Nephron progenitor cell (in vitro differentiated cells): ENCODE measurements around the gene MTCL1.
A peak's percentile ranks its signal among the peaks of the same experiment; 100 is the strongest.

Experiments used
- DNase-seq: peaks from one replicate; pipeline ENCODE4 v3.0.0; 2021
- H3K27ac Mint-ChIP-seq: 2 replicates; pipeline ENCODE4 v1.8.0; 2021; ENCODE audit warnings: mild to moderate bottlenecking, moderate library complexity, mixed read lengths
- H3K27me3 Mint-ChIP-seq: 2 replicates; pipeline ENCODE4 v1.8.0; 2021; ENCODE audit warnings: mild to moderate bottlenecking, low read depth, mixed read lengths; ENCODE audit not compliant: poor library complexity
- H3K36me3 Mint-ChIP-seq: 2 replicates; pipeline ENCODE4 v1.8.0; 2021; ENCODE audit warnings: low read depth, mixed read lengths
- H3K4me1 Mint-ChIP-seq: 2 replicates; pipeline ENCODE4 v1.8.0; 2021; ENCODE audit warnings: mixed read lengths
- H3K4me3 Mint-ChIP-seq: 2 replicates; pipeline ENCODE4 v1.8.0; 2021; ENCODE audit warnings: mild to moderate bottlenecking, moderate library complexity, mixed read lengths
- H3K9me3 Mint-ChIP-seq: 2 replicates; pipeline ENCODE4 v1.8.0; 2021; ENCODE audit warnings: mild to moderate bottlenecking, moderate library complexity, mixed read lengths
- TF ChIP-seq, protein P1 (sequence below): fragments of 200-600 bp; sonication (generic); IDR thresholded peaks from 2 replicates; pipeline ENCODE4 v1.5.0; 2021; ENCODE audit warnings: antibody characterized with exemption

The MTCL1 gene

DNA sequence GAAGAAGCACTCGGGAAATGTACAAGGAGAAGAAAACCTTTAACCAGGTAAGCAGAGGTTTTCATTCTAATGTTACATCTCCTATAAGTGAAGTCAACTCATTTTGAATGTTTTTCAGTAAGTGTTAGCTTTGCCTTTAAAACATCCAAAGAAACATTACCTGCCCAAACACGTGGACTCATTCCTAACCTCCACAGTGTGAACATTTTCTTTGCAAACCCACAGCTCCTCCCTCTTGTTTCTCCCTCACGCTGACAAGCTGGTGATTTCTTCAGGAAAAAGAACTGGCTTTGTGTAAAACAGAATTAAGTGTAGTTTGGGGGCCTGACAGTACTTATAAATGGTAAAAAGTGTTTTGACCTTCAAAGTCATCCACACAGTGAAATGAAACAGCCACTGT lies 72.5 kb downstream of the MTCL1 start:
- Mint-ChIP-seq H3K27ac (peak overlapping the region; percentile 42), H3K4me1 (peaks cover 85% of the 10 kb centered on the region), H3K36me3 (peaks cover 5% of the 10 kb centered on the region), H3K9me3 (no peaks in the 10 kb centered on the region), H3K4me3 (no peak overlapping the region), H3K27me3 (peaks cover 3% of the 10 kb centered on the region)
- TF ChIP-seq, protein P1, sequence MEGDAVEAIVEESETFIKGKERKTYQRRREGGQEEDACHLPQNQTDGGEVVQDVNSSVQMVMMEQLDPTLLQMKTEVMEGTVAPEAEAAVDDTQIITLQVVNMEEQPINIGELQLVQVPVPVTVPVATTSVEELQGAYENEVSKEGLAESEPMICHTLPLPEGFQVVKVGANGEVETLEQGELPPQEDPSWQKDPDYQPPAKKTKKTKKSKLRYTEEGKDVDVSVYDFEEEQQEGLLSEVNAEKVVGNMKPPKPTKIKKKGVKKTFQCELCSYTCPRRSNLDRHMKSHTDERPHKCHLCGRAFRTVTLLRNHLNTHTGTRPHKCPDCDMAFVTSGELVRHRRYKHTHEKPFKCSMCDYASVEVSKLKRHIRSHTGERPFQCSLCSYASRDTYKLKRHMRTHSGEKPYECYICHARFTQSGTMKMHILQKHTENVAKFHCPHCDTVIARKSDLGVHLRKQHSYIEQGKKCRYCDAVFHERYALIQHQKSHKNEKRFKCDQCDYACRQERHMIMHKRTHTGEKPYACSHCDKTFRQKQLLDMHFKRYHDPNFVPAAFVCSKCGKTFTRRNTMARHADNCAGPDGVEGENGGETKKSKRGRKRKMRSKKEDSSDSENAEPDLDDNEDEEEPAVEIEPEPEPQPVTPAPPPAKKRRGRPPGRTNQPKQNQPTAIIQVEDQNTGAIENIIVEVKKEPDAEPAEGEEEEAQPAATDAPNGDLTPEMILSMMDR, result no peak
- DNase-seq, result no peak

DNA sequence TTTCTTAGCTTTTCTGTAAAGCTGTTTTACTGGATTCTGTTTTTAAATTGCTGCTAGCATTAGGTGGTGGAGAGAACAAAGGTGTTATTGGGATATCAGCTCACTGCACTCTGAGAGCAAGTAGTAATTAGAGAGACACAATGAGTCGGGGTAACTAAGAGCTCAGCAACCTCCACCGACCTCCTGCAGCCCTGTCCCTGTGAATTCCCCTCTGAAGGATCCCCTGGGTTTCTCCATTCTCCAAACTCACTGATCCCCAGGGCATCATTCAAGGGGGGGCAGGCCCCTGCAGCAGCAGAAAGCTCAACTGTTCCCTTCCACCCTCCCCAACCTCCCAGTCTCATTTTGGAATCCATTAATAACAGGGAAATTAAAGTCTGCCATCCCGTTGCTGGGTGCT lies 73.0 kb downstream of the MTCL1 start:
- H3K4me3 Mint-ChIP-seq, result no peak overlapping the region
- DNase-seq, result no peak
- peaks cover 80% of the 10 kb centered on the region for H3K4me1 Mint-ChIP-seq
- TF ChIP-seq, protein P1, result no peak
- H3K27ac Mint-ChIP-seq, result peak overlapping the region; percentile 42
- peaks cover 7% of the 10 kb centered on the region for H3K36me3 Mint-ChIP-seq
- peaks cover 3% of the 10 kb centered on the region for H3K27me3 Mint-ChIP-seq
- no peaks in the 10 kb centered on the region for H3K9me3 Mint-ChIP-seq

DNA sequence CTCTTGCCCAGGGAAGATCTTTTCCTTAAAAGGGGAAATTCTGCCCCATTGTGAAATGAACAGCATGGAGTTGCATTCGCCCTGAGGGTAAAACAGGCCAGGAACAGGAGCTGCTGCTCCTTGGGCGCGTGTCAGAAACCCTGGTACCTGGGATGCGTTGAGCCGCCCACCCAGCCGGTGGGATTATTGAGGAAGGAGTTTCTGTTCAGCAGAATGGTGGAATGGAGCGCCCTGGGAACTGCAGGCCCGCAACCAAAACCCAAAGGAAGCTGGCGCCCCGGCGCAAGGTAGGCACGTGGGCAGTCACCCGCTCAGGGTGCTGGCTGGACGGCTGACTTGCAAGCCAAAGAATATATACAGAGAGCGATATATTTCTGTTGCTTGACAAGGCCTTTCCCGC lies 73.5 kb downstream of the MTCL1 start:
- H3K4me1 Mint-ChIP-seq, result peaks cover 76% of the 10 kb centered on the region
- TF ChIP-seq, protein P1, result no peak
- H3K4me3 Mint-ChIP-seq, result no peak overlapping the region
- H3K27ac Mint-ChIP-seq, result no peak overlapping the region
- H3K27me3 Mint-ChIP-seq, result peaks cover 3% of the 10 kb centered on the region
- H3K9me3 Mint-ChIP-seq, result no peaks in the 10 kb centered on the region
- peaks cover 10% of the 10 kb centered on the region for H3K36me3 Mint-ChIP-seq
- no peak for DNase-seq

DNA sequence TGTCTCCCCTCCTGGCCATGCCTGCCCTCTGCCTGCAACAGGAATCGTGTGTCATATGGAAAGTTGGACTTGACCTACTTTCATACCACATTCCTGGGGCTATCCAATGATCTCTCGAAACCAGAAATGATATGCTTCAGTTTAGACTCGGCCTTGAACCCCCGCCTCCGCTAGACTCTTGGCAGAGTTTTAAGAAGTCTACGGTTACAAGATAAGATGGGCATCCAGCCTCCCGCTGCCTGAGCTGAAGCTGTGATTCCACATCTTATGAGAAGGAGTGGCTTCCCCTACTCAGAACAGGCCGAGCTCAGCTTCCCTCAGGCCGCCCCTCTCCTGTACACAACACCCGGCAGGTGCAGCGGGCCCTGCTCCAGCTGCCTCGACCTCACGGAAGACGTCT lies 73.9 kb downstream of the MTCL1 start:
- Mint-ChIP-seq H3K27me3 (peaks cover 3% of the 10 kb centered on the region), H3K27ac (no peak overlapping the region), H3K4me1 (peaks cover 72% of the 10 kb centered on the region), H3K4me3 (no peak overlapping the region), H3K9me3 (no peaks in the 10 kb centered on the region), H3K36me3 (peaks cover 10% of the 10 kb centered on the region)
- TF ChIP-seq, protein P1, result no peak
- no peak for DNase-seq

DNA sequence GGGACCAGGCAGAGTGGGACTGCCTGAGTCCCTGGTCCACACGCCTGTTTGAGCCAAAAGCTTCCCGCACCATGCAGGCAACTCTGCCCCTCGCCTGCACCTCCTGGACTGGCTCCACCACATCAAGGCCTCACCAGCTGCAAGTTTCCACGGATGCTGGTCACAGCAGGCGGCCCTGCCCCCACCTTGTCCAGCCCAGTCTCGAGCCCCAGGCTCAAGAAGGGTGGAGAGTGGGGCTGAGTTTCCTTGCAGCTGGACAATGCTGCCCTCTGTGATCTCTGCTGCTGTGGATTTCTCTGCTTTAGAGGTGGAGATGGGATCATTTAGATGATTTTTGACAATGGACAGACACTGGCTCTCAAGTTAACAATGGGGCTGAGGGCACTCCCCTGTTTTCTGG lies 74.9 kb downstream of the MTCL1 start:
- Mint-ChIP-seq H3K9me3 (no peaks in the 10 kb centered on the region), H3K4me1 (peaks cover 67% of the 10 kb centered on the region), H3K36me3 (peaks cover 16% of the 10 kb centered on the region), H3K27ac (no peak overlapping the region), H3K27me3 (peaks cover 3% of the 10 kb centered on the region), H3K4me3 (no peak overlapping the region)
- TF ChIP-seq, protein P1, result no peak
- DNase-seq, result peak; percentile 26

DNA sequence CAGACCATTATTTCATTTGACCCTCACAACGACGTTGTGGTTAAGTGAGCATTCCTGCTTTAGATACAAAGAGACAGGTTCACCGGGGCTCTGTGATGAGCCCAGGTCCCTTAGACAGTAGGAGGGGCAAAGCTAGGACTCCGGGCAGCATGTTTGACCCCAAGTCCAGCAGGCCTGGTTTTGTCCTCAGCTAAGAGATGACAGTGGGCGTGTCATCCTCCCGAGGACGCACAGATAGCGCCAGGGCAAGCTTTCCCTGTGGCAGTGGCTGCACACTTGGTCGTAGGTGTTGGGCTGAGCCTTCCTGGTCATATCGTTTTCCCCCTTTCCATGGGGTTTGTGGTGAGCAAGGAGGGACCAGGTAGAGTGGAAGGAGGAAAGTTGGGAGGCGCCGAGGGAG lies 76.3 kb downstream of the MTCL1 start:
- TF ChIP-seq, protein P1, result no peak
- no peak for DNase-seq
- H3K9me3 Mint-ChIP-seq, result no peaks in the 10 kb centered on the region
- peaks cover 21% of the 10 kb centered on the region for H3K36me3 Mint-ChIP-seq
- H3K27ac Mint-ChIP-seq, result peak overlapping the region; percentile 36
- H3K4me3 Mint-ChIP-seq, result no peak overlapping the region
- H3K27me3 Mint-ChIP-seq, result peaks cover 7% of the 10 kb centered on the region
- H3K4me1 Mint-ChIP-seq, result peaks cover 70% of the 10 kb centered on the region
